Spinal cord (tissue), 10 donors: ENCODE measurements around the gene POLRMT. TPM values are rescaled to one million over a fixed set of nuclear protein-coding genes. Genes with fewer than 3 reads are reported as not detected.

Source experiments
- DNase-seq, 6 donors: peaks; one replicate each; pipeline versions ENCODE4 v3.0.0 to v3.0.0-alpha.2; 2013 to 2015; ENCODE audit warnings: low spot score in 6 of 6, low read depth in 4 of 6
- H3K27ac ChIP-seq: one replicate; pipeline ENCODE4 v1.5.1; 2013; ENCODE audit warnings: low read depth, low read length, control low read depth
- H3K27me3 ChIP-seq: one replicate; pipeline ENCODE4 v1.6.1; 2013; ENCODE audit warnings: low read length; ENCODE audit not compliant: control insufficient read depth, insufficient read depth
- H3K36me3 ChIP-seq: one replicate; pipeline ENCODE4 v1.6.1; 2013; ENCODE audit warnings: low read length; ENCODE audit not compliant: control insufficient read depth, insufficient read depth
- H3K4me1 ChIP-seq: one replicate; pipeline ENCODE4 v1.6.1; 2013; ENCODE audit warnings: low read length; ENCODE audit not compliant: control insufficient read depth, insufficient read depth
- H3K4me3 ChIP-seq: one replicate; pipeline ENCODE4 v1.5.1; 2013; ENCODE audit warnings: low read depth, low read length, control low read depth
- H3K9me3 ChIP-seq: one replicate; pipeline ENCODE4 v1.6.1; 2013; ENCODE audit warnings: low read length; ENCODE audit not compliant: control insufficient read depth, insufficient read depth
- WGBS: methylation state at CpG from one replicate; pipeline ENCODE4 v1.1.5; 2013; ENCODE audit warnings: missing lambda C conversion rate; ENCODE audit not compliant: insufficient coverage; 5-methylcytosine and 5-hydroxymethylcytosine counted together
- polyA plus RNA-seq, 2 donors: library from polyadenylated mRNA; unstranded; fragments of 120-200 nt; gene quantifications; one replicate each; pipeline ENCODE4 v1.2.1, GENCODE V29; 2013; ENCODE audit not compliant: insufficient read length in 2 of 2
- total RNA-seq, 2 donors: library from RNA; depleted of rRNA in 1 of 2; stranded (reverse); fragments of 120-200 nt in 1 of 2; fragments of >200 nt in 1 of 2; gene quantifications; one replicate each; pipeline versions ENCODE4 v1.2.3 to v1.2.4, GENCODE V29; 2013 to 2014
- donor health status: healthy.

The POLRMT gene
- total and polyA plus RNA-seq, 4 donors, result 11.8 to 54.2 (median 46.2) TPM

- no peak overlapping the region for H3K27ac ChIP-seq
These were observed 50.0 kb downstream of the POLRMT start for GRCh38 chr19:583198-583967.

GRCh38 chr19:582497-583197 lies 50.7 kb downstream of the POLRMT start:
- DNase-seq, result no peak
- peaks cover 69% of the 10 kb centered on the region for H3K36me3 ChIP-seq
- H3K27ac ChIP-seq, result no peak overlapping the region
- no peak overlapping the region for H3K4me3 ChIP-seq
- WGBS, result 88% methylated on average over 22 of the region's 31 CpGs
- H3K4me1 ChIP-seq, result peaks cover 15% of the 10 kb centered on the region
- no peaks in the 10 kb centered on the region for H3K27me3 ChIP-seq
- no peaks in the 10 kb centered on the region for H3K9me3 ChIP-seq

More at GRCh38 chr19:583198-583967, 50.0 kb downstream of the POLRMT start:
- Histone ChIP-seq H3K27me3 (peaks cover 3% of the 10 kb centered on the region), H3K9me3 (no peaks in the 10 kb centered on the region), H3K4me1 (peaks cover 22% of the 10 kb centered on the region), H3K4me3 (no peak overlapping the region), H3K36me3 (peaks cover 62% of the 10 kb centered on the region)
- DNase-seq, result no peak
- WGBS, result 89% methylated on average over 23 of the region's 27 CpGs

DNA sequence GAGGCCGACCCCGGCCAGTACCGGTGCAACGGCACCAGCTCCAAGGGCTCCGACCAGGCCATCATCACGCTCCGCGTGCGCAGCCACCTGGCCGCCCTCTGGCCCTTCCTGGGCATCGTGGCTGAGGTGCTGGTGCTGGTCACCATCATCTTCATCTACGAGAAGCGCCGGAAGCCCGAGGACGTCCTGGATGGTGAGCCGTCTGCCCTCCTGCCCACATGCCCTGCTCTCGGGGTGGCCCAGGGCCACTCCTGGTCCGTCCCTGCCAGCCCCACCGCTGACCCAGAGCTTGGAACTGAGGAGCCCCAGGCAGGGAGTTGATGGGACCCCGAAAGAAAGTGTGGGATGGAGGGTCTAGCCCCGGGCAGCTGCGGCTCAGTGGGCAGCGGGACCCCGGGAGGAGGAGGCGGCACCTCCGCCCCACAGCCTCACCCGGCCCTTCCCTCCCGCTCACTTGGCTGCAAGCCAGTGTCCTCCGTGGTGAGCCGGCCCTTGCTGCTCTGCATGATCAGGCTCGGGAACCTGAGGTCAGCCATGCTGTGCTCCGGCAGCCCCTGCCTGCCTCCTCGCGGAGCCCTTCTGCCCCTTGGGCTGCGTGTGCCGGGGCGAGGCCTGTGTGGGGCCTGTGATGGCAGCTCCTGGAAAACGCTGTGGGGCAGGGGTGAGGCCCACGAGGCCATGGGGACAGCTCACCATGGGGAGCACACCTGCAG lies 51.8 kb downstream of the POLRMT start:
- WGBS, result 85% methylated on average over 39 of the region's 40 CpGs
- DNase-seq, result no peak
- Histone ChIP-seq H3K36me3 (peaks cover 80% of the 10 kb centered on the region), H3K4me3 (no peak overlapping the region), H3K27ac (no peak overlapping the region), H3K4me1 (peaks cover 23% of the 10 kb centered on the region), H3K9me3 (no peaks in the 10 kb centered on the region), H3K27me3 (no peaks in the 10 kb centered on the region)

- Histone ChIP-seq H3K9me3 (no peaks in the 10 kb centered on the region), H3K36me3 (peaks cover 90% of the 10 kb centered on the region), H3K4me3 (no peak overlapping the region), H3K27me3 (no peaks in the 10 kb centered on the region), H3K4me1 (peaks cover 35% of the 10 kb centered on the region), H3K27ac (no peak overlapping the region)
- DNase-seq, result no peak
- WGBS, result 89% methylated on average over 22 of the region's 22 CpGs
These were observed 53.0 kb downstream of the POLRMT start for GRCh38 chr19:580274-580835.

- H3K9me3 ChIP-seq, result no peaks in the 10 kb centered on the region
- 81% methylated on average over 11 of the region's 11 CpGs for WGBS
- no peaks in the 10 kb centered on the region for H3K27me3 ChIP-seq
- H3K4me1 ChIP-seq, result peaks cover 41% of the 10 kb centered on the region
- no peak overlapping the region for H3K27ac ChIP-seq
- DNase-seq, result no peak
- peaks cover 93% of the 10 kb centered on the region for H3K36me3 ChIP-seq
- no peak overlapping the region for H3K4me3 ChIP-seq
These were observed 53.5 kb downstream of the POLRMT start for GRCh38 chr19:579842-580155.

DNA sequence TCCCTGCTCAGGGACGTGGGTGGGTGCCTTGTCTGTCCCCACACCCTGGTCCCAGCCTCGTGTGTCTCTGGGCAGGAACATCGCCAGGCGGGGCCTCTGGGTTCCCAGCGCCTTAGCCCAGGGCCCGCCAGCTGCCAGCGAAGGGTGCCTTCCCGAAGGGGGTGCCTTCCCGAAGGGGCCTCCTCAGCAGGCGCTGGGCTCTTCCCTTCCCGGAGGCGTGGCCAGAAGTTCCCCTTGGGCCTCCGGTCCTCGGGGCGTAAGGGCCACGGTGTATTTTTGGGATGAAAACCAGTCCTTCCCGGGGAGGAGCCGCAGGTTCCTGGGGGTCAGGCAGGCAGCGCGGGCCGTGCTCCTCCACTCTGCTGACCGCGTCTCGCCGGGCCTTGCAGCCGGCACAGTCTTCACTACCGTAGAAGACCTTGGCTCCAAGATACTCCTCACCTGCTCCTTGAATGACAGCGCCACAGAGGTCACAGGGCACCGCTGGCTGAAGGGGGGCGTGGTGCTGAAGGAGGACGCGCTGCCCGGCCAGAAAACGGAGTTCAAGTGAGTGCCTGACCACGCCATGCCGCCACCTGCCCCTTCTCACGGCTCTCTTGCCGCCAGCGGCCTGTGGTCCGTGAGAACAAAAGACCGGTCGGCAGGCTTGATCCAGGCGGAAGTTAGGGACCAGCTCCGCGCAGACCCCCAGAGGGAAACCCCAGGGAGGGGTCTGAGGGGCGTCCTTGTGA lies 54.1 kb downstream of the POLRMT start:
- Histone ChIP-seq H3K9me3 (no peaks in the 10 kb centered on the region), H3K4me1 (peaks cover 41% of the 10 kb centered on the region), H3K4me3 (no peak overlapping the region), H3K27me3 (no peaks in the 10 kb centered on the region), H3K27ac (no peak overlapping the region), H3K36me3 (peaks cover 89% of the 10 kb centered on the region)
- no peak for DNase-seq
- 90% methylated on average over 44 of the region's 46 CpGs for WGBS

DNA sequence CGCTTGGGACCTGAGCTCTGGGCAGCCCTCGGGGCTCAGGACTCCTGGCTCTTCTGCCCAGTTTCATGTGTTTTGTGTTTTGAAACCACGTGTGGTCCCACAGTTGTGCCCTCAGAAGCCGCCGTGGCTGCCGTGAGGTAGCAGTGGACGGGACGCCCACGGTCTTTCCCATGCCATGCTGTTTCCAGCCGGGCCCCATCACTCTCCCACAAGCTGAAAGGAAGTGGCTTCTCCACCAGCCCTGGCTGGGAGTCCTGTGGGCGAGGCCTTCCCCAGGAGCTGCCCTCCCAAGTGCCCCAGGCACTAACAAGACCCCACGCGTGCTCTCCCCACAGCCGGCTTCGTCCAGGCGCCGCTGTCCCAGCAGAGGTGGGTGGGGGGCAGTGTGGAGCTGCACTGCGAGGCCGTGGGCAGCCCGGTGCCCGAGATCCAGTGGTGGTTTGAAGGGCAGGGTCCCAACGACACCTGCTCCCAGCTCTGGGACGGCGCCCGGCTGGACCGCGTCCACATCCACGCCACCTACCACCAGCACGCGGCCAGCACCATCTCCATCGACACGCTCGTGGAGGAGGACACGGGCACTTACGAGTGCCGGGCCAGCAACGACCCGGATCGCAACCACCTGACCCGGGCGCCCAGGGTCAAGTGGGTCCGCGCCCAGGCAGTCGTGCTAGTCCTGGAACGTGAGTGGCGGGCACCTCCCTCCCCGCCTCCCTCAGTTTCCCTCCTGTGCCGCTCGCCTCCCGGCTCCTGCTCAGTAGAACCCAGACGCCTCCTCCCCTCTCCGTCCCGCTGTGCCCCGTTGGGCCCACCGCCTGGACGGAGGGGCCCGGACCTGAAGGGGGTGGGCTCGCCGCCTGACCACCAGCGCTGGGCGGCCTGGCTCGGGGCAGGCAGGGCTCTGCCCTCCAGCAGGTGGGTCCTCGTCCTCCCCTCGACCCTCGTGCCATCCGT lies 55.6 kb downstream of the POLRMT start:
- H3K36me3 ChIP-seq, result peaks cover 73% of the 10 kb centered on the region
- H3K27ac ChIP-seq, result no peak overlapping the region

GRCh38 chr19:576768-577438 lies 56.4 kb downstream of the POLRMT start:
- Histone ChIP-seq H3K27me3 (no peaks in the 10 kb centered on the region), H3K4me3 (no peak overlapping the region), H3K4me1 (peaks cover 50% of the 10 kb centered on the region), H3K36me3 (peaks cover 65% of the 10 kb centered on the region), H3K27ac (no peak overlapping the region), H3K9me3 (no peaks in the 10 kb centered on the region)
- 83% methylated on average over 28 of the region's 28 CpGs for WGBS
- DNase-seq, result no peak

More for the DNA sequence above, 55.6 kb downstream of the POLRMT start:
- Histone ChIP-seq H3K27me3 (no peaks in the 10 kb centered on the region), H3K4me3 (no peak overlapping the region), H3K4me1 (peaks cover 47% of the 10 kb centered on the region), H3K9me3 (no peaks in the 10 kb centered on the region)
- 90% methylated on average over 60 of the region's 66 CpGs for whole genome bisulfite sequencing
- no peak for DNase-seq
